Ovary (tissue), 3 donors: ENCODE data around the gene SKP2.

Experiments used
- CTCF ChIP-seq, 3 donors: fragments of 450-650 bp in 2 of 3; fragments of 200-600 bp in 1 of 3; IDR thresholded peaks; one replicate each; pipeline versions ENCODE4 v1.5.1 to v1.8.0; 2016 to 2022; ENCODE audit warnings: antibody characterized with exemption in 3 of 3, mild to moderate bottlenecking in 1 of 3
- POLR2A ChIP-seq: fragments of 450-650 bp; IDR thresholded peaks from one replicate; pipeline ENCODE4 v1.6.1; 2017; ENCODE audit warnings: antibody characterized with exemption, mild to moderate bottlenecking, moderate library complexity
- donor health status: DM: no; HTN: no; CAD: no.

- TF ChIP-seq CTCF (IDR thresholded peaks at IDR 0.05) = no peak
- no peak for TF ChIP-seq POLR2A
These were observed 12.6 kb downstream of the SKP2 start for GRCh38 chr5:36164461-36164860.
